ENCODE results near the gene ARHGAP4.
A peak's percentile ranks its signal among the peaks of the same experiment; 100 is the strongest.

ARHGAP4 gene

DNA sequence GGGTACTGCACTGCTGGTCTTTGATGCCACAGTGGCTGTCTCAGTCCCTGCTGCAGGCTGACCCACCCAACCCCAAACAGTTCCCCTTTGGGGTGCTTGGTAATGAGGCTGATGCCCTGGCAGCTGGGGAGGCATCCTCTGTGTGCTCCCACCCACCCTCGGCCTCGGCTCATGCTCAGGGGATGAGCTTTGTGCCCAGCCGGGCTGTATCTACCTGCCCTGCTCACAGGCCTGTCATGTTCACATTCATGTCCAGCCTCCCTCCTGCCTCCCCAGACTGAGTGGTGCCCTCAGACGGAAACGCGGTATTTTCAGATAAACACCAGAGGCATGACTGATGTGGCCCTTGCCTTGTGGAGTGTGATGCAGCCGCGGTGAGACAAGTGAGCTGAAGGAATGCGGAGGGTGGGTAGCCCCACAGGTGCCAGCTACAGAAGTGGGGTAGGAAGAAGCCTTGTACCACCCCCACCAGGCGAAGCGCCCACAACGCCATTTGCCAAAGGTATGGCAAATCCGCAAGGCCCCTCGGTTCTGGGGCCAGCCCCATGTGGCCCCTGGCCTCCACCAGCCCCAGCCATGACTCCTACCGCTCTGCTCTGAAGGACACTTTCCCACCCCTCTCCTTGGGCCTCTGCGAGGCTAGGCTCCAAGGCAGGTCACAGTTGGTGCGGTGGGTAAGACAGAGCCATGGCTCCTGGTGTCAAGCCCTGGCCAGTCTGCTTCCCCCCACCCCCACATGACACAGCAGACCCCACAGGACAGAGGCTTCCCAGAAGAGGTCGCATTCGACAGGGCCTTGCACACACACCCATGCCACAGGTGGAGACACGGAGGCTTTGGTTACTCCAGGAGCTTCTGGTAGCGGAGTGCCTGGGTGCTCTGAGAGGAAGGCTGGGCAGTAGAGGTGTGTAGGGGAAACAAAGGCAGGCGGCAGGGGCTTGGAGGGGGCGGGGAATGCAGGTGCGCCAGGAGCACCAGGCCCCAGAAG, 20.2 kb upstream of the ARHGAP4 start:
- no peak for DNase-seq (ENCODE audit: low read depth)

DNA sequence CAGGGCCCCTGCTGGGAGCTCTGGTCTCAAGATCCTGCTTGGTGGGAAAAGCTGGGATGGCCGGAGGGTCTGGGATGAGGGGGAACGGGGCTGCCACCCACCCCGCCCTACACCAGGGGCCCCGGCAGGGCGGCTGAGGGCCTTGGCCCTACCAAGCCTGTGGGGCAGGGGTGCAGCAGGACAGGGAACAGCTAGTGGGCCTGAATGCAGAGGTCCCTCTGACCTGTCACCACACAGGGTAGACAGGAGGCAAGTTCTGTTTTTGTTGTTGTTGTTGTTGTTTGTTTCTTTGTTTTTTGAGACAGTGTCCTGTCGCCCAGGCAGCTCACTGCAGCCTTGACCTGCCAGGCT, 18.7 kb upstream of the ARHGAP4 start:
- DNase-seq (ENCODE audit: low read depth) = no peak

DNA sequence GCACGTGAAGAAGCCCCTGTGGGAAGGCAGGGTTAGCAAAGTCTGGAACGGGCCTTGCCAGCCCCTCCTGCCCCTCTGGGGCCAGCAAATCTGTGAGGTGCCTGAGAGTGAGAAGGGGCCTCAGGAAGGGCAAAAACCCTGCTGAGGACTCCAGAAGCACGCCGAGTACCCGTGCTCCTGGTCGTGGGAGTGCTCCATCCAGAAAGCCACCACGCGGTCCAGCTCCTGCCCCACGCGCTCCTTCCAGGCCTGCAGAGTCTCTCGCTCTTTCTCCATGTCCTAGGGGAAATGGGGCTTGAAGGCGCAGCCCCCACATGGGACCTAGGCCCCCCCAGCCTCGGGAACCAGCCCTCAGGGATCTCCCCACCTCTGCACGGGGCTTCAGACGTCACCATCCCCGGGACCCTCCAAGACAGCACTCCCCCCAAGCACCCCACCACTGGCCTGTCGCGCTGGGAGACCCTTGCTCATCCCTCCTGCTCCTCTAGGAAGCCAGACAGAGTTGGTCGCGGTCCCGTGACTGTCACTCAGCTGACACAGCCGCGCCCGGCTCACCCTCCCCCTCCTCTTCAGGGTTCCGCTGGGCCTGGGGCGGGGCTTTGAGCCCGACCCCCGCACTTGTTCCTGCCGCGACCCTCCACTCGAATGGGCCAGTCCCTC, 18.2 kb upstream of the ARHGAP4 start, which contains the start of gene RENBP:
Gene RENBP, minus strand, starts transcription at position 504 of the 660 bp plus-strand sequence. Its CDS starts 33 bp downstream, at position 471.
- DNase-seq (ENCODE audit: low read depth) = no peak

DNA sequence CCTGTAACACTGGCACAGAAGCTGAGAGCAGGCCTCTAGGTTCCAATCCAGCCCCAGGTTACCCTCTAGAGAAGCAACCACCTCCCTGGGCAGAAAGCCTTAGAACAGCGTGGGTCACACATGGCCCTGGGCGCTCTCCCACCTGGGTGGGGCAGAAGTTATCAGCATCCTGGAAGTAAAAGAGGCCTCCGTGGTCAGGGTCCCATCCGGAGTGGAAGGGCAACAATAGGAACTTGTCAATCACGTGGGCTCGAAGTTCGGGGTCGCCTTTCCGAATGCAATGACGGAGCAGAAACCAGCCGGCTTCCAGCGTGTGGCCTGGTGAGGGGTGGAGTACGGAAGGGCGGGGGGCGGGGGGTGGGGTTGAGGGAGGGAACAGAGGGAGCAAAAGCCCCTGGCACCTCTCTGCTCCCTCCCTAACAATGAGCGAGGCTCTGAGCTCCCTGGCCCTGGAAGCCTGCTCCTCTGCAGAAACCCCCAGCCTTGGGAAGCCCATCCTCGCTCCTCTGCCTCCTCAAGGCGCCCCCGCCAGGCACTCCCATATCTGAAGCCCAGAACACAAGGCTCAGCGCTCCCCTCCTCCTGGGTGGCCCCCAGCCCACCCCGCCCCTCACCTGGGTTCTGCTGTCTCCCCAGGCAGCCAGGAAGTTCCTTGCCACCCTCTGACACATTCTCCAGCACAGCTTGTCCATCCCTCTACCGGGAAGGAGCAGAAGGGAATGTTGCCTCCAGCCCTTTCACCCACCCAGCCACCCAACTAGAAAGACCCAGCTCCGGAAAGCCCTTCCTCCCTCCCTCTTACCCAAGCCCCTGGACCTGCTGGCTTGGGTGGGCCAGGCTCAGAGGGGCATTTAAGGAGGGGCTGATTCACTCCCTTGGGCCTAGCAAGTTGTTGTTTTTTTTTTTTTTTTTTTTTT, 15.5 kb upstream of the ARHGAP4 start:
- no peak for DNase-seq (ENCODE audit: low read depth)

DNA sequence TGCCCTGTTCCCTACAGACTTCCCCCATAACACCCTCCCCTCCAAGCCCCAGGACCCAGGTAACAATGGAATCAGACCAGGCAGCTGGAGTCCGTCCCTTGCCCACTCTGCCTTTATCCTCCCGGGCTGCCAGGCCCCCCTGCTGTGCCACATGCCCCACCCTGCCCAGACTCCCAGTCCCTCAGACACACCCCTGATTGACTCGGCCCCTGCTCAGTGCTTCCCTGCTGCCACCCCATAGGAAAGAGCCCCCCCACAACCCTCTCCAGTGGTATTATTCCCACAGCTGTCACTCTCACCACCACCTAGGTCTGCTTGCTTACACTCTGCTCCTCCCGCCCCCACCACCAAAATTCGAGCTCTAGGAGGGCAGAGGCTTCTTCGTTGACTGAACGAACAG, 13.5 kb upstream of the ARHGAP4 start:
- no peak for DNase-seq (ENCODE audit: low read depth)

DNA sequence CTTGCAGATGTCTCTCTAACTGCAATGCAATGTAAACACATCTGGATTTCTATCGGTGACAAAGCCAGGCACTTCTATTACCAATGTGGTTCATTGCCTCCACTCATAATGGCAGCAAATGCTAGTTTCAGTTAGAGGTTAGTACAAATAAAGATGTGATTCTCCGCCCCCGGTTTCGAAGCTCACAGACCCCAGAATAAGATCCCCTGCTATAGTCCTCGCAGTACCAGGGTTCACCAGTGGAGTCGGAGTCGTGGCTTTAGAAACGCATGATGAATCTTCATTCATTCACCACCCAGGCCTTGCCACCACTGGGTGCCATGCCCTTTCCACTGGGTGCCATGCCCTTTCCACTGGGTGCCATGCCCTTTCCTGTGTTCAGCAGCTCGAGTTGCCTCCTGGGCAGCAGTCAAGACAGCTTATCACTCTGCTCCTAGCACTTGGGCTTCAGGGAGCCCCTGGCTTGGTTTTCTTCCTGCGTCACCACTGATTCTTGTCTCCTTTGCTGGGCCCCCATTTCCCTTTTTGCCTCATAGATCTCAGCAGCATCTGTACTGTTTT, 12.2 kb upstream of the ARHGAP4 start:
- DNase-seq (ENCODE audit: low read depth) = no peak

DNA sequence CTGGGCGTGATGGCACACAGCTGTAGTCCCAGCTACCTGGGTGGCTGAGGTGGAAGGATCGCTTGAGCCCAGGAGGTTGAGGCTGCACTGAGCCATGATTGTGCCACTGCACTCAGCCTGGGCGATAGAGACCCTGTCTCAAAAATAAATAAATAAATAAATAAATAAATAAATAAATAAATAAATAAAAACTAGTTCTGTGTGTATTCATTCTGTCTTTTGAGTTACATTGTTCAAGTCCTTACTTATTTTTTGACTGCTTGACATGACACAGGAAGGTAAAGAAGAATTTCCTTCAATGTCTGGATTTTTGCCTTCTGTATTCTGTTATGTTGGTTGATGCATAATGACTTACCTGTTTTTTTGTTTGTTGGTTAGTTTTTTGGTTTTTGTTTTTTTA, 11.0 kb upstream of the ARHGAP4 start:
- DNase-seq (ENCODE audit: low read depth) = no peak

DNA sequence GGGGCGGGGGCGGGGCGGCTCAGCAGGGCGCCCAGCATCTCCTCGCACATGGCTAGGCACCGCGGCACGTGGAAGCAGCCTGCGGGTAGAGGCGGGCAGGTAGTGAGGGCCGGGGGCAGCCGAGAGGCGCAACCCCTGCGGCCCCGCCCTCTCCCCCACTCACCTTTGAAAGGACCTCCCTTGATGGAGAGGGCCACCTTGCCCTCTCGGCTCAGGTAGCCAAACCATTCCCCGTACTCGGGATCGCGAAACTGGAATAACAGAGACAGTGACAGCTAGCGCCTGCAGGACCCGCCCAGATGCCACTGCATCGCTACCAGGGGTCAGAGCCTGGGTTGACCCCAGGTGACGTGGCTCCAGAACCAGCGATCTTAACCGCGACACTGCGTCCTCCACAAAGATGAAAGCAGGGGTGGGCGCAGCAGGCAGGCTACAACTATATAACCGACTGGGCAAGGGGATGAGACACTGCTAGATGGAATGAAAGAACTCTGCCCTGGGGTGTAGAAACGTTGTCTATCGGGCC, 9.3 kb upstream of the ARHGAP4 start:
- no peak for DNase-seq (ENCODE audit: low read depth)

DNA sequence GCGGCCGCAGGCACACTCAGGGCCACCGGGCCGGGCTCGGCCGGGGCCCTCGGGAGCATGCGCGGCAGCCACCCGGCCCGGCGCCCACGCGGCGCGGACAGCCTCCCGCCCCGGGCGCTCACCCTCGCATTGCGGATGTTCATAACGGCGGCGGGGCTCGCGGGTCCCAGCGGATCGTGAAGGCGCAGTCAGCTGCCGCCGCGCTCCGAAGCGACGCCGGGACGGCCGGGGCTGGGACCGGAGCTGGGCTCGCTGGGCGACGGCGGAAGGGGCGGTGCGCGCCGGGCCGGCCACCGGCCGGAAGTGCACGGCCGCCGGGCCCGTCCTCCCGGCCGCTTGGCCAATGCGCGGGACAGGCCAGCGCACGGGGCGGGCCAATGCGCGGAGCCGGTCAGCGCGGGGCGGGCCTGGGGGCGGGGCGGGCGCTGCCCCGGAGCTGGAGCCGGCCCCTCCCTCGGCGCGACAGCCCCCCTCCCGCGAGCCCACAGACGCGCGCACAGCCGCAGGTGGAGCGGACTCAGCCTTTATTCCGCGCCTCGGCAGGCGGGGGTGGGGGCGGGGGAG, 8.8 kb upstream of the ARHGAP4 start, which contains the start of gene NAA10:
Gene NAA10, minus strand, starts transcription at position 276 of the 564 bp plus-strand sequence. Its CDS starts 133 bp downstream, at position 143.
- peak; percentile 55 for DNase-seq (ENCODE audit: low read depth)

DNA sequence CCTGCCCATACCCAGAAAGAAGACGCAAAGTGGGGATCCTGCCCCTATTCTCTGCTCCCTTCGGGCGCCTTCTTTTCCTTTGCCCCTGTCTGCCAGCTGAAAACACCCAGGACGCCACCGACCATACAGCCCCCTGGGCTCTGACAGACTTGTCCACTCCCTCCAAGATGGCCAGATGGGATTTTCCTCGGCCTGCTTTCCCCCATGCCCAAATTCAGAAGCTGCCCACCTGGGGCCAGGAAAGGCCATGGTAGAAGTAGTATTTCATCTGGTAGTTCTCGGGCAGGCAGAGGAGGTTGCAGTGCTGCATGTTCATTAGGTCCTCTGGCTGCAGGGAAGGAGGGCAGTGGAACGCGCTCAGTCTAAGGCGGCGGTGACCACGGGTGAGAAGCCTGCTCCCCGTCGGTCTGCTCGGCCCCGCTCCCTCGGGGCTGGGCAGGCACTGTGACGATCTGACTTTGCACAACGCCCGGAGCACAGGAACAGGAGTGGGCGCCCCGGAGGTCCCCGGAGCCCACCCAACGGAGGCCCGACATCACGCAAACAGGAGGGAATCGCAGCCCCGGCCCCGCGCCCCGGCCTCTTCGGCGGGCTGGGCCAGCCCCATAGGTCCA, 8.2 kb upstream of the ARHGAP4 start:
- DNase-seq (ENCODE audit: low read depth) = no peak

DNA sequence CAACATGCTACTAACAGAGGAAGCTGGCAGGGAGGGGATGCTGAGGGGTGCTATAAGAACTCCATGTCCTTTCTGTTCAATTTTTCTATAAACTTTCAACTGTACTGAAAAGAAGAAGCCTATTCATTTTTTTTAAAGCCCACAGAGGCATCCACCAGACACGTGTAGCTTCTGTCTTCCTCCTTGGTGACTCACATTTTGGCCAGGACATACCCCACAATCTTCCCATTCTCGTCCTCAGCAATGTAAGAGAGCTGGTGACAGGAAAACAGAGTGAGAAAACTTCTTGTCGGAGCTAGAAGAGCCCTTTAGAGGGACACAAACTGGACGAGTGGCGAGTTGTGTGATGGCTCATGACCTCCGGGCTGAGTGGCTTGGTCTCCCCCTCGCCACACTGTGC, 7.7 kb upstream of the ARHGAP4 start:
- DNase-seq (ENCODE audit: low read depth) = no peak

DNA sequence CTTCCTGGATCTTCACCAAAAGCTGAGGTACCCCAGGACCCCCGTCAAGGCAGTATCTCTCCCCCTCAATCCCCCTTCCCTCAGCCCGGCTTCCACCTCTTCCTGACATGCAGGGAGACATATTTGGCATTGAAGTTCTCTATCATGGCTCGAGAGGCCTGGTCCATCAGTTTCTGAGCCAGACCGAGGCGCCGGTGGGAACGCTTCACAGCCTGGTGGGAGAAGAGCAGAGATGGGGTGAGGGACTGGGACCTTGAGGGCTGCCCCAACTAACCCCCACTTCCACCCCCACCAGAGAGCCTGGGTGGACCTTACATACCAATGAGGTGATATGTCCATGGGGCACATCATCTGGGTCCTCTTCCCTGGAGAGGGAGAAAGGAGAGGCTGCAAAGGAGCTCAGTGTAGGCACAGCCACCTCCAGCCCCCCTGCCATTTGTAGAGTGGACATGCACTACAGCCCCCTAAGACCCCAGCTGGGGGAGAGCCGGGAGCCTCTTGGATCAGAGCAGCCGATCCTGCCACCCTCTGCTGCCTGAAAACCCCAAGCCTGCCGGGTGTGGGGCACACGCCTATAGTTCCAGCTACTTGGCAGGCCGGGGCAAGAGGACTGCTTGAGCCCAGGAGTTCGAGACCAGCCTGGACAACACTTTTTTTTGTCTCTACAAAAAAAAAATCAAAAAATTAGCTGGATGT, 6.3 kb upstream of the ARHGAP4 start:
- no peak for DNase-seq (ENCODE audit: low read depth)

DNA sequence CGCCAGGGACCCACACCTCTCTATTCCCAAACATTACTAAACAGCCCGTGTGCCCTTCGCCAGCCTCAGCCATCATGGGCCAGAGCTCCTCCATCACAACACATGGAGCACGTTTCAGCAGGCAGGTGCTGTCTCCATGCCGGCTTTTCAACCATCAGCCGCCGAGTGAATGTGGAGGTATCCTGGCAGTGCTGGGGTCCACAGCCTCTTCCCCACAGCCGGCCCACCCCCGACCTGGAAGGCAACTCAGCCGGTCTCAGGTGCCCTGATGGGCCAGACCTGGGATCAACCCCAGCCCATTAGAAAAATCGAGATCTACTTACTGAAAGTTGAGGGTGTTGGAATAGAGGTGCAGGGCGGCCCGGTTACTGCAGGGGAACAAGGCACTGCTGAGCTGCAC, 5.7 kb upstream of the ARHGAP4 start:
- DNase-seq (ENCODE audit: low read depth) = no peak

DNA sequence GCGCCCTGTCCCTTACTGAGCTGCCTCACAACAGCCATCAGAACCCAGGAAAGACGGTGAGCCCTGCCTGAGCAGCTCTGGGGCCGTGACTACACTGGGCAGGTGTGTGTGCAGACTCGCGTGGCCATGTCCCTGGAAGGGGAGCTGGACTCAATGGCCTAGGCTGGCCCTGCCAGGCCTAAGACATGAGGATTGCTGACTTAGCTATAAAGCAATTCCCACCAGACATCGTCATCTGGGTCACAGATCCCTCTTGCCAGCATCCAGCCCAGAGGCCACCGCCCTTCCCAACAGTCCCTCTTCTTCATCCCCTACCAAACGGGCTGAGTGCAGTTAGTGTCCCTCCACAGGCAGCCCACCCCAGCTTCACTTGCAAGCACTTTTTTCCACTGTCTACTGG, 5.1 kb upstream of the ARHGAP4 start:
- DNase-seq (ENCODE audit: low read depth) = no peak

DNA sequence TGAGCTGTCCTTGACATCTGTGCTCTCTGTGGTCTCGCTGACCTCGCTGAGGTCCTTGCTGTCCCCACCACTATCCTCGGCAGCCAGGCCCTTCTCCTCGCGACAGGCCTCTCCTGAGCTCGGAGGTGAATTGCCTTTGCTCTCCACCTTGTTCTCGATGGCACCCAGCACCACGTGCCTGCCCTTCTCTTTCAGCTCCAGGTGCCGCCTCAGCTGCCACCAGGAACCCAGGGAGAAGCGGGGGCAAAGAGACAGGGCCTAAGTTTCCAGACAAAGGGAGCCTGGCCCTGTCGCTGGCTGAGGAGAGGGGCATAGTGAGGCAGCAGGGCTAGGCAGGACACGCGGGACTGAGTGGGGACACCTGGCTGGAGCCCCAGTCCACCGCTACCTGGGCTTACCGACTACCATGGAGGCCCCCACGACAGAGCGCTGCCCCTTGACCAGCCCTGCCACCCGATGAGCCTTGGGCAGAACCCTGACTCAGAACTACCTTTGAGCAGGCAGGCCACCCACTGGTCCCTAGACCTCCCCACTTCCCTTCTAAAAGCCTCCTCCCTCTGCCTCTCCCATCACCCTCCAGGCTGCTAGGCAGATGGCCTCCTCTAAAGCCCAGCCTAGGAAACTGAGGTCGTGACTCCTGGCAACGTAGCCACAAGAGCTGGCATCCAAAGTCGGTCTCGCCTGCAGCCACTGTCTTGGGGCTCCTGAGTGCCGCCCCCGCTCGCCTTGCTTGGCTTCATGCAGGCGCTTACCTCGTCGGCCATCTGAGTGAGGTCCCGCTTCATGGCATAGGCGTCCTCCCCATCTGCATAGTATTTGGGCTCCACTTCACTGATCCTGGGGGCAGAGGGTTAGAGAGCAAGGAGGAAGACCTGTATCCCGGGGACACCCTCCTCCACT, 4.2 kb upstream of the ARHGAP4 start:
- no peak for DNase-seq (ENCODE audit: low read depth)

DNA sequence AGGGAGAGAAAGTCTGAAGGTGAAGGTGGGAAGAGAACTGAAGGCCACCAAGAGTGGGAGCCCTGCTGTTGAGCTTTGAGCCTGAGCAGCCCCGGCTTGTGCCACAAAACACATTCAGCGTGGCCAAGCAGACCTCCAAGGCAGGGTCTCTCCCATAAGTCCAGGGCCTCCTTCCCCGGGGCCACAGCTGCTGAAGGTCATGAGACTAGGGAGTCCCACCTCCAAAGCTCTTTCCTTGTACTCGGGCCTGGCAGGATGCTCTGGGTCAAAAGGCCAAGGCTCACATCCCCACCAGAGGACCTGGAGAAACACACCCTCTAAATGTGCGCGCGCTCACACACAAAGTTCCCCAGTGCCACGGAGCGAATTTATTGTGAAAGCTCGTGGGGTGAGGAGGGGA, 3.5 kb upstream of the ARHGAP4 start:
- no peak for DNase-seq (ENCODE audit: low read depth)

DNA sequence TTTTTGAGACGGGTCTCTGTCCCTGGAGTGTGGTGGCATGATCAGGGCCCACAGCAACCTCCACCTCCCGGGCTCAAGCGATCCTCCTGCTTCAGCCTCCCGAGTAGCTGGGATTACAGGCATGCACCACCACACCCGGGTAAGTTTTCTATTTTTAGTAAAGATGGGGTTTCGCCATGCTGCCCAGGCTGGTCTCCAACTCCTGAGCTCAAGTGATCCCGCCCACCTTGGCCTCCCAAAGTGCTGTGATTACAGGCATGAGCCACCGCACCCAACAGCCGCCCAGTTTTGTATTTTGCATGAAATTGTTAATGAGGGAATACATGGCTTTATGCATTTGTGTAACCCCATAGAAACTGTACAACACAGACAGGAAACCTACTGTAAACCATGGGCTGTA, 2.8 kb upstream of the ARHGAP4 start:
- no peak for DNase-seq (ENCODE audit: low read depth)

DNA sequence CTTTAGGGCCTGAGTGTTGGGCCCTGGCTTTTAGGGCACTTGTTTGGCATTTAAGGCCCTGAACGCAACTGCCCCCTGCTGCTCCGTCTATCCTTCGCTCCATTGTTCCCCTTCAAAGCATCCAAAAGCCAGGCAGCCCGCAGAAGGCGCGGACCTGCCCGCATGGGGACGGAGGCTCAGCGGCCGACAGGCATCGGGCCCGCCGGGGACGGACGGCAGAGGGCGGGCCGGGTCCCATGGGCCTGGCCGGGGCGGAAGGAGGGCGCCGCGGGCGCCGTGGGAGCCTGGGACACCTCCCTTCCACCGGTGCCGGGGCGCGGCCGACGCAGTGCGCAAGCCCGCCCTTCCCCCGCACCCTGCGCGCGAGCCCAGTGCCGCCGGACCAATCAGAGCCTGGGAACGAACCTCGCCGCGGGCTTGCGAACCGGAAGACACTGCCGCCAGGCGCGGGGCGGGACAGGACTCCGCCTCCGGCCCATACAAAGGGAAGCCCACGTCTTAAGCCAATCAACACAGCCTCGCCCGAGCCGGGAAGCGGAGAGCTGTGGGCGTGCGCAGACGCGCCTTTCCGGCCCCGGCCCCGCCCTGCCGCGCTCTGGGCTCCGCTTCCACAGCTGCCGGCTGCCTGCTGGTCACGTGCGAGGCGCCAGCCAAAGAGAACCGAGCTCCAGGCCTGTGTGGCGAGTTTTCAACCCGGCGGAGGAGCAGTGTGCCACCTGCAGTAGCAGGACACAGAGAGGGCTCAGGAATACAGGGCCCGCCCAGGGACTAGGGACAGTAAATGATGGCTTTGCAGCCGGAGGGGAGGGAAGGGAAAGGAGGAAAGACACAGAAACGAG, 2.1 kb upstream of the ARHGAP4 start:
- peak; percentile 93 for DNase-seq (ENCODE audit: low read depth)

DNA sequence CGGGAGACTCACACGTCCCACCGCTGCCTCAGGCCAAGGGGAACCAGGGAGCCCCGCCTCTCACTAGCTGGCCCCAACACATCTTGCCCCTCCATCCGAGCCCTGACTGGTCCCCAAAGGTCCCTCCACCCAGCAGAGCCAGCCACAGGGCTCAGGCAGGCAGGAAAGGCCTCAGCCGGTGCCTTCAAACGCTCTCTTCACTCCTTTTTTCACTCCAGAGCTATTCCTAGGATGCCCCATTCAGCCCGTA, 1.5 kb upstream of the ARHGAP4 start:
- DNase-seq (ENCODE audit: low read depth) = no peak

Measured in stromal cell of bone marrow (primary cell).